SK-N-SH (cell line): ENCODE measurements around the gene NUDT14. TPM values are rescaled to one million over a fixed set of nuclear protein-coding genes. Genes with fewer than 3 reads are reported as not detected.

ENCODE experiments used
- CTCF ChIA-PET: fragments of 300-600, 350-600 bp; formaldehyde crosslinking; extraction: SDS; loops from one replicate; lab custom pipeline; 2021; lab: Yijun Ruan, JAX
- POLR2A ChIA-PET: fragments of 350-600 bp; sonication (Branson Sonifier 250); formaldehyde crosslinking; extraction: SDS; loops from one replicate; lab custom pipeline; 2020; ENCODE audit warnings: antibody characterized with exemption, inconsistent platforms; lab: Yijun Ruan, JAX
- DNase-seq: peaks from one replicate; pipeline ENCODE4 v3.0.0; 2012
- H2AFZ ChIP-seq: fragments of 200-600 bp; sonication (generic); 2 replicates; pipeline ENCODE4 v1.8.1; 2016; ENCODE audit warnings: antibody characterized with exemption, mild to moderate bottlenecking, low read depth
- H3F3A ChIP-seq: fragments of 200-600 bp; sonication (generic); replicated peaks from 2 replicates; pipeline ENCODE3; 2016; ENCODE audit warnings: antibody characterized with exemption, mild to moderate bottlenecking; ENCODE audit not compliant: insufficient read depth
- H3K27ac ChIP-seq, 2 experiments: fragments of 200-500 bp in 1 of 2; fragments of 200-600 bp in 1 of 2; sonication (Bioruptor generic) in 1 of 2; sonication (generic), shearing (Covaris generic) in 1 of 2; 2 replicates each; pipeline versions ENCODE4 v1.5.1 to v1.6.1; 2014 to 2016; ENCODE audit warnings: low read depth in 2 of 2, inconsistent platforms in 1 of 2, low read length in 1 of 2, mild to moderate bottlenecking in 1 of 2, mixed read lengths in 1 of 2
- H3K27me3 ChIP-seq: fragments of 200-600 bp; sonication (generic), shearing (Covaris generic); 2 replicates; pipeline ENCODE4 v1.6.1; 2016; ENCODE audit warnings: mixed run types; ENCODE audit not compliant: insufficient read depth
- H3K36me3 ChIP-seq, 2 experiments: fragments of 200-500 bp in 1 of 2; fragments of 200-600 bp in 1 of 2; sonication (Bioruptor generic) in 1 of 2; sonication (generic) in 1 of 2; replicated peaks in 1 of 2; 2 replicates each; pipeline versions ENCODE3 to v1.5.1; 2014 to 2016; ENCODE audit warnings: low read length in 1 of 2, mild to moderate bottlenecking in 1 of 2; ENCODE audit not compliant: insufficient read depth in 2 of 2, control insufficient read depth in 1 of 2
- H3K4me1 ChIP-seq, 2 experiments: fragments of 200-500 bp in 1 of 2; fragments of 200-600 bp in 1 of 2; sonication (Bioruptor generic) in 1 of 2; sonication (generic), shearing (Covaris generic) in 1 of 2; 2 replicates each; pipeline versions ENCODE4 v1.5.1 to v1.6.1; 2014 to 2016; ENCODE audit warnings: low read depth in 1 of 2, low read length in 1 of 2, mixed run types in 1 of 2; ENCODE audit not compliant: insufficient read depth in 2 of 2, control insufficient read depth in 1 of 2
- H3K4me2 ChIP-seq: fragments of 200-600 bp; sonication (generic), shearing (Covaris generic); 2 replicates; pipeline ENCODE4 v1.6.1; 2017; ENCODE audit warnings: mixed run types
- H3K4me3 ChIP-seq, 2 experiments: fragments of 200-500 bp in 1 of 2; fragments of 200-600 bp in 1 of 2; sonication (Bioruptor generic) in 1 of 2; sonication (generic), shearing (Covaris generic) in 1 of 2; 2 replicates each; pipeline versions ENCODE4 v1.5.1 to v1.8.1; 2014 to 2016; ENCODE audit warnings: low read depth in 2 of 2, inconsistent platforms in 1 of 2, low read length in 1 of 2, mild to moderate bottlenecking in 1 of 2, mixed read lengths in 1 of 2, moderate library complexity in 1 of 2
- H3K79me2 ChIP-seq: fragments of 200-600 bp; sonication (generic); 2 replicates; pipeline ENCODE4 v1.8.1; 2017; ENCODE audit warnings: mild to moderate bottlenecking; ENCODE audit not compliant: insufficient read depth
- H3K9ac ChIP-seq: fragments of 200-600 bp; sonication (generic); 2 replicates; pipeline ENCODE4 v1.6.1; 2017; ENCODE audit warnings: mixed run types
- H3K9me2 ChIP-seq: fragments of 200-600 bp; sonication (generic); 2 replicates; pipeline ENCODE4 v1.6.1; 2017; ENCODE audit warnings: mixed run types
- H3K9me3 ChIP-seq: fragments of 200-600 bp; sonication (generic); 2 replicates; pipeline ENCODE4 v1.6.1; 2017; ENCODE audit warnings: mixed run types, mild to moderate bottlenecking, moderate library complexity
- H4K20me1 ChIP-seq: fragments of 200-600 bp; sonication (generic); 2 replicates; pipeline ENCODE4 v1.6.1; 2017; ENCODE audit warnings: mild to moderate bottlenecking, mixed run types; ENCODE audit not compliant: insufficient read depth
- EP300 ChIP-seq, 2 experiments: IDR thresholded peaks; 2 replicates each; pipeline versions ENCODE4 v1.4.0 to v1.6.1; 2012; ENCODE audit warnings: borderline replicate concordance in 1 of 2, low read depth in 1 of 2, low read length in 1 of 2
- FOXJ3 ChIP-seq: sonication (generic); formaldehyde crosslinking; IDR thresholded peaks from 2 replicates; pipeline ENCODE4 v1.5.1; 2020; ENCODE audit warnings: mild to moderate bottlenecking, missing genetic modification reagents
- FOXM1 ChIP-seq: IDR thresholded peaks from 2 replicates; pipeline ENCODE4 v1.4.0; 2012; ENCODE audit warnings: low read depth, mild to moderate bottlenecking
- JUND ChIP-seq: IDR thresholded peaks from 2 replicates; pipeline ENCODE4 v1.4.0; 2012
- NRF1 ChIP-seq: IDR thresholded peaks from 2 replicates; pipeline ENCODE4 v1.6.1; 2012; ENCODE audit warnings: low read depth, mild to moderate bottlenecking, low read length
- RAD21 ChIP-seq: IDR thresholded peaks from 2 replicates; pipeline ENCODE4 v1.6.1; 2012; ENCODE audit warnings: mild to moderate bottlenecking, low read length
- SIN3A ChIP-seq: IDR thresholded peaks from 2 replicates; pipeline ENCODE4 v1.6.1; 2012; ENCODE audit warnings: low read depth, mild to moderate bottlenecking, low read length, moderate library complexity, borderline replicate concordance
- TAF1 ChIP-seq: IDR thresholded peaks from 2 replicates; pipeline ENCODE4 v1.6.1; 2012; ENCODE audit warnings: low read depth, mild to moderate bottlenecking, low read length, moderate library complexity, borderline replicate concordance
- TEAD4 ChIP-seq: IDR thresholded peaks from 2 replicates; pipeline ENCODE4 v1.4.0; 2012; ENCODE audit warnings: mild to moderate bottlenecking, borderline replicate concordance; ENCODE audit not compliant: insufficient read depth
- WGBS: methylation state at CpG from one replicate; pipeline ENCODE4 v1.1.6; 2017; ENCODE audit warnings: low lambda C conversion rate; 5-methylcytosine and 5-hydroxymethylcytosine counted together
- polyA plus RNA-seq, 3 experiments: library from polyadenylated mRNA; depleted of rRNA; stranded (reverse); fragments of >200 nt; gene quantifications; 2 replicates each; pipeline ENCODE4 v1.2.3, GENCODE V29; 2012
- TF ChIP-seq, protein P1 (sequence below): IDR thresholded peaks from 2 replicates; pipeline ENCODE4 v1.6.1; 2012; ENCODE audit warnings: mild to moderate bottlenecking, low read depth, low read length, moderate library complexity
- TF ChIP-seq, protein P2 (sequence below): fragments of 150-350 bp; IDR thresholded peaks from 2 replicates; pipeline ENCODE4 v1.6.1; 2016; ENCODE audit warnings: mild to moderate bottlenecking, low read depth, low read length
- TF ChIP-seq, protein P3 (sequence below): IDR thresholded peaks from 2 replicates; pipeline ENCODE4; 2012
- TF ChIP-seq, protein P4 (sequence below): fragments of 200-600 bp; sonication (generic); IDR thresholded peaks from 2 replicates; pipeline ENCODE4 v1.6.1; 2017; ENCODE audit warnings: antibody characterized with exemption, mild to moderate bottlenecking, moderate library complexity
- TF ChIP-seq, protein P5 (sequence below): IDR thresholded peaks from 2 replicates; pipeline ENCODE4 v1.4.0; 2012; ENCODE audit warnings: low read depth, borderline replicate concordance

Gene NUDT14
- polyA plus RNA-seq, 1 of the 3 experiments (the other 2 are of a cell fraction) = 18.4 TPM

DNA sequence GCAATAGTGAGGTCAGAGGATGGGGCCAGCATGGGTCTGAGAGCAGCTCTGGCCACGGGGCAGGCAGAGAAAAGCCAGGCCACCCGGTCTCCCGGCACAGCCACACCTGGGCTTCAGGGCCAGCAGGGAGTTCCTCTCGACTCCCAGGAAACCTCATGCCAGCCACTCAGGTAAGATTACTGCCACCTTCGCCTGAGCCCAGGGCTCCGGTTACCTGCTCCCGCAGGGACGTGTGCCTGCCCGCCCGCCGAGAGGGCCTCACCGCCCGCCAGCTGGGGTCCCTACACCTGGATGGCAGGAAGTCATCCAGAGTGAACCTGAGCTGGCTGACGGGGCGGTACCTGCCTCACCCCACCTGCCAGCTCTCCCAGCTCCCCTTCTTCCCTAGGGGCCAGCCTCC lies 19.8 kb downstream of the NUDT14 start (continued):
- TF ChIP-seq, protein P1, sequence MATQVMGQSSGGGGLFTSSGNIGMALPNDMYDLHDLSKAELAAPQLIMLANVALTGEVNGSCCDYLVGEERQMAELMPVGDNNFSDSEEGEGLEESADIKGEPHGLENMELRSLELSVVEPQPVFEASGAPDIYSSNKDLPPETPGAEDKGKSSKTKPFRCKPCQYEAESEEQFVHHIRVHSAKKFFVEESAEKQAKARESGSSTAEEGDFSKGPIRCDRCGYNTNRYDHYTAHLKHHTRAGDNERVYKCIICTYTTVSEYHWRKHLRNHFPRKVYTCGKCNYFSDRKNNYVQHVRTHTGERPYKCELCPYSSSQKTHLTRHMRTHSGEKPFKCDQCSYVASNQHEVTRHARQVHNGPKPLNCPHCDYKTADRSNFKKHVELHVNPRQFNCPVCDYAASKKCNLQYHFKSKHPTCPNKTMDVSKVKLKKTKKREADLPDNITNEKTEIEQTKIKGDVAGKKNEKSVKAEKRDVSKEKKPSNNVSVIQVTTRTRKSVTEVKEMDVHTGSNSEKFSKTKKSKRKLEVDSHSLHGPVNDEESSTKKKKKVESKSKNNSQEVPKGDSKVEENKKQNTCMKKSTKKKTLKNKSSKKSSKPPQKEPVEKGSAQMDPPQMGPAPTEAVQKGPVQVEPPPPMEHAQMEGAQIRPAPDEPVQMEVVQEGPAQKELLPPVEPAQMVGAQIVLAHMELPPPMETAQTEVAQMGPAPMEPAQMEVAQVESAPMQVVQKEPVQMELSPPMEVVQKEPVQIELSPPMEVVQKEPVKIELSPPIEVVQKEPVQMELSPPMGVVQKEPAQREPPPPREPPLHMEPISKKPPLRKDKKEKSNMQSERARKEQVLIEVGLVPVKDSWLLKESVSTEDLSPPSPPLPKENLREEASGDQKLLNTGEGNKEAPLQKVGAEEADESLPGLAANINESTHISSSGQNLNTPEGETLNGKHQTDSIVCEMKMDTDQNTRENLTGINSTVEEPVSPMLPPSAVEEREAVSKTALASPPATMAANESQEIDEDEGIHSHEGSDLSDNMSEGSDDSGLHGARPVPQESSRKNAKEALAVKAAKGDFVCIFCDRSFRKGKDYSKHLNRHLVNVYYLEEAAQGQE = no peak
- TF ChIP-seq EP300 (IDR thresholded peaks at IDR 0.05; ENCODE audit: borderline replicate concordance in 1 of 2, low read depth in 1 of 2, low read length in 1 of 2) (no peak), FOXM1 (no peak), TEAD4 (no peak), TAF1 (no peak), RAD21 (no peak), JUND (no peak), FOXJ3 (CRISPR knock-in tag) (no peak)
- TF ChIP-seq, protein P2, sequence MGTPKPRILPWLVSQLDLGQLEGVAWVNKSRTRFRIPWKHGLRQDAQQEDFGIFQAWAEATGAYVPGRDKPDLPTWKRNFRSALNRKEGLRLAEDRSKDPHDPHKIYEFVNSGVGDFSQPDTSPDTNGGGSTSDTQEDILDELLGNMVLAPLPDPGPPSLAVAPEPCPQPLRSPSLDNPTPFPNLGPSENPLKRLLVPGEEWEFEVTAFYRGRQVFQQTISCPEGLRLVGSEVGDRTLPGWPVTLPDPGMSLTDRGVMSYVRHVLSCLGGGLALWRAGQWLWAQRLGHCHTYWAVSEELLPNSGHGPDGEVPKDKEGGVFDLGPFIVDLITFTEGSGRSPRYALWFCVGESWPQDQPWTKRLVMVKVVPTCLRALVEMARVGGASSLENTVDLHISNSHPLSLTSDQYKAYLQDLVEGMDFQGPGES = no peak
- TF ChIP-seq, protein P3, sequence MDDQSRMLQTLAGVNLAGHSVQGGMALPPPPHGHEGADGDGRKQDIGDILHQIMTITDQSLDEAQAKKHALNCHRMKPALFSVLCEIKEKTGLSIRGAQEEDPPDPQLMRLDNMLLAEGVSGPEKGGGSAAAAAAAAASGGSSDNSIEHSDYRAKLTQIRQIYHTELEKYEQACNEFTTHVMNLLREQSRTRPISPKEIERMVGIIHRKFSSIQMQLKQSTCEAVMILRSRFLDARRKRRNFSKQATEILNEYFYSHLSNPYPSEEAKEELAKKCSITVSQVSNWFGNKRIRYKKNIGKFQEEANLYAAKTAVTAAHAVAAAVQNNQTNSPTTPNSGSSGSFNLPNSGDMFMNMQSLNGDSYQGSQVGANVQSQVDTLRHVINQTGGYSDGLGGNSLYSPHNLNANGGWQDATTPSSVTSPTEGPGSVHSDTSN = no peak
- TF ChIP-seq, protein P4, sequence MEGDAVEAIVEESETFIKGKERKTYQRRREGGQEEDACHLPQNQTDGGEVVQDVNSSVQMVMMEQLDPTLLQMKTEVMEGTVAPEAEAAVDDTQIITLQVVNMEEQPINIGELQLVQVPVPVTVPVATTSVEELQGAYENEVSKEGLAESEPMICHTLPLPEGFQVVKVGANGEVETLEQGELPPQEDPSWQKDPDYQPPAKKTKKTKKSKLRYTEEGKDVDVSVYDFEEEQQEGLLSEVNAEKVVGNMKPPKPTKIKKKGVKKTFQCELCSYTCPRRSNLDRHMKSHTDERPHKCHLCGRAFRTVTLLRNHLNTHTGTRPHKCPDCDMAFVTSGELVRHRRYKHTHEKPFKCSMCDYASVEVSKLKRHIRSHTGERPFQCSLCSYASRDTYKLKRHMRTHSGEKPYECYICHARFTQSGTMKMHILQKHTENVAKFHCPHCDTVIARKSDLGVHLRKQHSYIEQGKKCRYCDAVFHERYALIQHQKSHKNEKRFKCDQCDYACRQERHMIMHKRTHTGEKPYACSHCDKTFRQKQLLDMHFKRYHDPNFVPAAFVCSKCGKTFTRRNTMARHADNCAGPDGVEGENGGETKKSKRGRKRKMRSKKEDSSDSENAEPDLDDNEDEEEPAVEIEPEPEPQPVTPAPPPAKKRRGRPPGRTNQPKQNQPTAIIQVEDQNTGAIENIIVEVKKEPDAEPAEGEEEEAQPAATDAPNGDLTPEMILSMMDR = no peak

DNA sequence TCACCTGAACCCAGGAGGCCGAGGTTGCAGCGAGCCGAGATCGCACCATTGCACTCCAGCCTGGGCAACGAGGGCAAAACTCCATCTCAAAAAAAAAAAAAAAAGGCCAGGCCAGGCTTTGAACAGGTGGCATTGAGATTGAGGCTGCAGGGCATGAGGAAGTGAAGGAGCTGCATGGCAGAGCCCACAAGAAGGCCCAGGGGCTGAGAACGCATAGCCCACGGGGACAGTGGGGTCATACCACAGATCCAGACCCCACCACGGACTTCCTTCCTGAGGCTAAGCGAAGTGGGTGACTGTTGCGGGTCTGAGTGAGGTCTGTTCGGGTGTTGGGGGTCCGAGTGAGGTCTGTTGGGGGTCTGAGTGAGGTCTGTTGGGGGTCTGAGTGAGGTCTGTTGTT lies 20.3 kb downstream of the NUDT14 start:
- Histone ChIP-seq H3K9me3 (no peaks in the 10 kb centered on the region), H3K4me1 (no peaks in the 10 kb centered on the region; a peak in 1 of 4 replicates), H3F3A (no peaks in the 10 kb centered on the region), H3K27ac (no peak overlapping the region), H3K36me3 (no peaks in the 10 kb centered on the region), H2AFZ (no peak overlapping the region), H3K4me2 (no peak overlapping the region), H3K4me3 (no peak overlapping the region), H3K9me2 (no peaks in the 10 kb centered on the region), H3K9ac (no peak overlapping the region), H3K79me2 (no peaks in the 10 kb centered on the region), H4K20me1 (no peaks in the 10 kb centered on the region), H3K27me3 (no peaks in the 10 kb centered on the region)
- WGBS = 81% methylated on average over 10 of the region's 12 CpGs
- TF ChIP-seq, protein P5, sequence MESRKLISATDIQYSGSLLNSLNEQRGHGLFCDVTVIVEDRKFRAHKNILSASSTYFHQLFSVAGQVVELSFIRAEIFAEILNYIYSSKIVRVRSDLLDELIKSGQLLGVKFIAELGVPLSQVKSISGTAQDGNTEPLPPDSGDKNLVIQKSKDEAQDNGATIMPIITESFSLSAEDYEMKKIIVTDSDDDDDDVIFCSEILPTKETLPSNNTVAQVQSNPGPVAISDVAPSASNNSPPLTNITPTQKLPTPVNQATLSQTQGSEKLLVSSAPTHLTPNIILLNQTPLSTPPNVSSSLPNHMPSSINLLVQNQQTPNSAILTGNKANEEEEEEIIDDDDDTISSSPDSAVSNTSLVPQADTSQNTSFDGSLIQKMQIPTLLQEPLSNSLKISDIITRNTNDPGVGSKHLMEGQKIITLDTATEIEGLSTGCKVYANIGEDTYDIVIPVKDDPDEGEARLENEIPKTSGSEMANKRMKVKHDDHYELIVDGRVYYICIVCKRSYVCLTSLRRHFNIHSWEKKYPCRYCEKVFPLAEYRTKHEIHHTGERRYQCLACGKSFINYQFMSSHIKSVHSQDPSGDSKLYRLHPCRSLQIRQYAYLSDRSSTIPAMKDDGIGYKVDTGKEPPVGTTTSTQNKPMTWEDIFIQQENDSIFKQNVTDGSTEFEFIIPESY = no peak
- TF ChIP-seq NRF1 (no peak), SIN3A (no peak), RAD21 (no peak)
- no peak for DNase-seq
- CTCF ChIA-PET = no interaction called here
- POLR2A ChIA-PET = no interaction called here
